WI38 (cell line): ENCODE results near the gene GAMT.

Experiments used
- H3K4me3 ChIP-seq: 2 replicates; pipeline ENCODE4 v1.5.1; 2011; ENCODE audit warnings: low read depth, mild to moderate bottlenecking, control low read depth, low read length
- TF ChIP-seq, protein P1 (sequence below): IDR thresholded peaks from 2 replicates; pipeline ENCODE4 v1.5.1; 2012; ENCODE audit warnings: low read depth, mild to moderate bottlenecking, control low read depth, low read length

Gene GAMT

DNA sequence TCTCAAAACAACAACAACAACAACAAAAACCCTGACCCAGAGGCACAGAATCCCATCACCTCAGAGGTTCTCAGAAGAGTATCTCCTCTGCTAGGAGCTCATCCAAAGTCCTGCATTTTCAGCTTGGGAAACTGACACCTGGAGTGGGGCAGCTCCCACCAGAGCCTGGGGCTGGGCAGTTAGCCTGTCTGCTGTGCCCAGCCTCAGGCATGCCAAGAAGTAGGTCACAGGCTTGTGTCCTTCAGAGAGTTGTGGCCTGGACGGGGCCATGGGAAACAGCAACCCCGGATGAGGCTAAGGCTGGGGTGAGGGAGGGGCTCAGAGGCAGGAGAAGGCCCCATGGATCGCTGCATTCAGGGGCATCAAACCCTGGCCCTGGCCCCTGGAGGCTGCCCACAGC is 15.5 kb downstream of the GAMT start:
- TF ChIP-seq, protein P1, sequence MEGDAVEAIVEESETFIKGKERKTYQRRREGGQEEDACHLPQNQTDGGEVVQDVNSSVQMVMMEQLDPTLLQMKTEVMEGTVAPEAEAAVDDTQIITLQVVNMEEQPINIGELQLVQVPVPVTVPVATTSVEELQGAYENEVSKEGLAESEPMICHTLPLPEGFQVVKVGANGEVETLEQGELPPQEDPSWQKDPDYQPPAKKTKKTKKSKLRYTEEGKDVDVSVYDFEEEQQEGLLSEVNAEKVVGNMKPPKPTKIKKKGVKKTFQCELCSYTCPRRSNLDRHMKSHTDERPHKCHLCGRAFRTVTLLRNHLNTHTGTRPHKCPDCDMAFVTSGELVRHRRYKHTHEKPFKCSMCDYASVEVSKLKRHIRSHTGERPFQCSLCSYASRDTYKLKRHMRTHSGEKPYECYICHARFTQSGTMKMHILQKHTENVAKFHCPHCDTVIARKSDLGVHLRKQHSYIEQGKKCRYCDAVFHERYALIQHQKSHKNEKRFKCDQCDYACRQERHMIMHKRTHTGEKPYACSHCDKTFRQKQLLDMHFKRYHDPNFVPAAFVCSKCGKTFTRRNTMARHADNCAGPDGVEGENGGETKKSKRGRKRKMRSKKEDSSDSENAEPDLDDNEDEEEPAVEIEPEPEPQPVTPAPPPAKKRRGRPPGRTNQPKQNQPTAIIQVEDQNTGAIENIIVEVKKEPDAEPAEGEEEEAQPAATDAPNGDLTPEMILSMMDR: no peak

DNA sequence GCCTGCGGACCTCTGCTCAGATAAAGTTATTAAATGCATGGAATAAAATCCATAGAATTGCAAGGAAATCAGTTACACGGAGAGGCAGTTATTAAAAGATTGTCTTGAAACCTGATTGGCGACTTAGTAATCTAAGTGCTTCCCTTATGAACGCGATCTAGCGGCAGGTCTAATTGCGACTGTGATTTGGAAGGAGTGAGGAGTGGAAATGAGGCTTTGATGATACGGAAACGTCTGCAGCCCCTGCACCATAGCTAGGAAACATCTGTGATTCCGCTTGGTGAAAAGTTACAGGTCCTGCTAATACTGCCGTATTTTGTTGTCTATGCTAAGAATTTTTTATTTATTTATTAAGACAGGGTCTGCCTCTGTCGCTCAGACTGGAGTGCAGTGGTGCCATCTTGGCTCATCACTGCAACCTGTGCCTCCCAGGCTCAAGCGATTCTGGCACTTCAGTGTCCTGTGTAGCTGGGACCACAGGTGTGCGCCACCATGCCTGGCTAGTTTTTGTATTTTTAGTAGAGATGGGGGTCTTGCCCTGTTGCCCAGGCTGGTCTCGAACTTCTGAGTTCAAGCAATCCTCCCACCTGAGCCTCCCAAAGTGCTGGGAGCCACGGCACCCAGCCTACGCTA is 16.7 kb downstream of the GAMT start:
- H3K4me3 ChIP-seq: peak overlapping the region; percentile 95
- TF ChIP-seq, protein P1: no peak

More for the DNA sequence above, 15.5 kb downstream of the GAMT start:
- H3K4me3 ChIP-seq: no peak overlapping the region

DNA sequence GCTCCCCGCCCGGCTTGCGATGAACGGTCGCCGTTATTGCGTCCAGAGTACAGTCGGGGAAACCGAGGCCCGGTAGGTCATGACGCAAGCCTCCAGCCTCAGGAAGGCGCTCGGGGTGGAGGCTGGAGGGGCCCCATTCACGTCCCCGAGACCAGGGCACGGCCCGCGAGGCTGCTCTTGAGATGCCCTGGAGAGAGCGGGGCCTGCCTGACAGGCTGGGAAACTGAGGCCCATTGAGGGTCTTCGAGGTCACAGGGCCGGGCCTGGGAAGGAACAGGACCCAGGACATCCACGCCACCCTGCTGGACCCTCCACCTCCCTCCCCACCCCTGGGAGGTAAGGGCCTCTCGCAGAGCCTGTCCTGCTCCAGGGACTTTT is 17.3 kb downstream of the GAMT start:
- H3K4me3 ChIP-seq: peak overlapping the region; percentile 95
- TF ChIP-seq, protein P1: no peak

DNA sequence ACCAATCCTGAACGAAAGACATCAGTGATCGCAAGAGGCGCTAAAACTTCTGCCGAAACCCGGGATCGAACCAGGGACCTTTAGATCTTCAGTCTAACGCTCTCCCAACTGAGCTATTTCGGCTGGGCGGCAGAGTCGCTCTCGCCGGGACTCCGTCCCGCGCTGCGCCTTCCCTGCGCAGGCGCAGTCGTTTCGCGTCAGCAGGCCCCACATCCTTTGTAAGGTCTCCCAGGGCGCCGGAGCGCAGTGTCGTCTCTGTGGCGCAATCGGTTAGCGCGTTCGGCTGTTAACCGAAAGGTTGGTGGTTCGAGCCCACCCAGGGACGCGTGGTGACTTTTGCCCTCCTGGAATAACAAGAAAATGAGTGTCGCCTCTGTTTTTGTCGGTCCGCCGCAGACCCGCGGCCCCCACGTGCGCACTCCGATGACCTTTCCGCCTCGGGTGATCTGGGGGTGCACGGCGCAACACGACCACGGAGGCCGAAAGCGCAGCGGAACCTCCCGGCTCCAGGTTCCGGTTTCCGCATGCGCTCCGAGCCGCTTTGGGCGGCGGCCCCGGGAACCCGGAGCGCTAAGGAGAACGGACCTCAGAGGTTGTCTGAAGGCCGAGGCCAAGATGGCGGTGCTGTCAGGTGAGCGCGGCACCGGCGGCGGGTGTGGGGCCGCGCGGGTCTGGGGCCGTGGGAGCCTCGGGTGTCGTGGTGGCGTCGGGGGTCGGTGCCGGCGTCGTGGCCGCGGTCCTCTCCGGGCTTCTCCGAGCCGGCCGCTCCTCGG is 17.8 kb downstream of the GAMT start, which contains the start of gene NDUFS7:
Gene NDUFS7, plus strand, starts transcription at position 596 of the 773 bp plus-strand sequence. Its CDS starts 20 bp downstream, at position 616.
- H3K4me3 ChIP-seq: peak within 1 kb of the TSS; percentile 95
- TF ChIP-seq, protein P1: no peak

DNA sequence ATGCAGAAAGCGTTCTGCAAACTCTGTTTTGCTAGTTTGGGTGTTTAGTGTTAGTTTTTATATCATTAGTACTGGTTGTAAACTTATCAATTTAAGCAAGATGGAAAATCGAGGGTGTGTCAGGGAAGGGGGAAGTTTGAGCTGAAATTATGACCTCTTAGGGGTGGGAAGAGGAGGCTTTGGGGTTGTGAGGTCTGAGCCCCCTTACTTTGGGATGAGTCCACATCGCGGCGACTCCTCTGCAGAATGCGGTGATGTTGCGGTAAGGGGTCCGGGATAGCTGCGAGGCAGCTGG is 18.4 kb downstream of the GAMT start:
- H3K4me3 ChIP-seq: no peak overlapping the region
- TF ChIP-seq, protein P1: no peak

DNA sequence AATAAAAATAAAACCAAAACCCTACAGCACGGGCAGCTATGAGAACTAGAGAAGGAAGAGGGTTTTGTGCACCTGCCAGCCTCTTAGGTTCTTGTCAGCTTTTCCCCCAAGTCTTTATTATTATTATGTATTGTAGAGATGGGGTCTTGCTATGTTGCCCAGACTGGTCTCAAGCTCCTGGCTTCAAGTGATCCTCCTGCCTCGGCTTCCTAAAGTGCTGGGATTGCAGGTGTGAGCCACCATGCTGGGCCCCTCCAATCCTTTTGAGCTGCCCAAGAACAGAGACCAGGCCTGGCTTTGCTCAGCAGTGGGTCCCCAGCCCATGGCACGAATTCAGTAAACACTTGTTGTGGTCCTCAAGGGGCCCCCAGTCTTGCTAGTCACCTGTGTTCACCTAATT is 19.1 kb downstream of the GAMT start:
- no peak overlapping the region for H3K4me3 ChIP-seq
- TF ChIP-seq, protein P1: no peak

DNA sequence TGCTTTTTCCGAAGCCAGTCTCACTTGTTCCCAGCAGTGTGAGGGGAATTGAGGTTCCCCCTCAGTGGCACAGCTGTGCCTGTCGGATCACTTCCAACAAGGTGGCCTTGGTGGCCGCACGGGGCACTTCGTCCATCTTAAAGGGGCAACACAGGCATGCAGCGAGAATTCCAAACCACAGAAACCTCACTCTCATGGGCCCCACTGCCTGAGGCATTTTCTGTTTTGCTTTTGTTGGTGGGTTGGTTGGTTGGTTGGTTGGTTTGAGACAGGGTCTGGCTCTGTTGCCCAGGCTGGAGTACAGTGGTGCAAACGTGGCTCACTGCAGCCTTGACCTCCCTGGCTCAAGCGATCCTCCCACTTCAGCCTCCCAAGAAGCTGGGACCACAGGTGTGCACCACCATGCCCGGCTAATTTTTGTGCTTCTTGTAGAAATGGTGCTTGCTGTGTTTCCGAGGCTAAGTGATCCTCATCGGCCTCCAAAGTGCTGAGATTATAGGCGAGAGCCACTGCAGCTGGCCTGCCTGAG is 21.3 kb downstream of the GAMT start:
- TF ChIP-seq, protein P1: no peak
- H3K4me3 ChIP-seq: no peak overlapping the region
